Stimulated activated CD4-positive, alpha-beta T cell treated with anti-CD3 and anti-CD28 coated beads, Interleukin-4, amount 100 ng/mL, for 24 hours (primary cell): ENCODE data around the gene TAF4.
"Not testable (repeated sequence)": the region's sequence is repeated elsewhere in the genome, so short reads cannot be mapped to it uniquely, and the experiment has no call there.

ENCODE experiments used
- DNase-seq: peaks from one replicate; pipeline ENCODE4 v3.0.0-alpha.2; 2020

The TAF4 gene

GRCh38 chr20:61976644-61977418 lies 88.8 kb downstream of the TAF4 start:
- DNase-seq, result no peak

GRCh38 chr20:61976263-61976643 lies 89.4 kb downstream of the TAF4 start:
- no peak for DNase-seq

- DNase-seq, result no peak
Measured at GRCh38 chr20:61975407-61976129, 90.1 kb downstream of the TAF4 start.

- DNase-seq, result no peak
Measured at GRCh38 chr20:61974357-61974665, 91.4 kb downstream of the TAF4 start.

- DNase-seq, result no peak
Measured at GRCh38 chr20:61973515-61974356, 91.9 kb downstream of the TAF4 start.

- no peak for DNase-seq
Measured at GRCh38 chr20:61972636-61973508, 92.8 kb downstream of the TAF4 start.

GRCh38 chr20:61971595-61971994 lies 94.1 kb downstream of the TAF4 start:
- not testable (repeated sequence) for DNase-seq

- DNase-seq, result no peak
Measured at GRCh38 chr20:61970357-61970756, 95.3 kb downstream of the TAF4 start.

GRCh38 chr20:61969806-61970205 lies 95.9 kb downstream of the TAF4 start:
- no peak for DNase-seq

GRCh38 chr20:61968932-61969331 lies 96.7 kb downstream of the TAF4 start:
- no peak for DNase-seq

- no peak for DNase-seq
Measured at GRCh38 chr20:61968036-61968810, 97.5 kb downstream of the TAF4 start.

GRCh38 chr20:61967300-61967699 lies 98.4 kb downstream of the TAF4 start:
- DNase-seq, result no peak

GRCh38 chr20:61966492-61967244 lies 99.0 kb downstream of the TAF4 start:
- DNase-seq, result no peak

- no peak for DNase-seq
Measured at GRCh38 chr20:61965606-61966491, 99.8 kb downstream of the TAF4 start.

- no peak for DNase-seq
Measured at GRCh38 chr20:61964675-61965605, 100.7 kb downstream of the TAF4 start.

GRCh38 chr20:61963885-61964674 lies 101.6 kb downstream of the TAF4 start:
- DNase-seq, result no peak

GRCh38 chr20:61963149-61963548 lies 102.5 kb downstream of the TAF4 start:
- DNase-seq, result no peak

- no peak for DNase-seq
Measured at GRCh38 chr20:61960836-61961235, 104.8 kb downstream of the TAF4 start.
